HFFc6 (cell line): ENCODE data around the gene SLC6A3. TPM values are rescaled to one million over a fixed set of nuclear protein-coding genes. Genes with fewer than 3 reads are reported as not detected.

Source experiments
- DNase-seq: peaks from one replicate; pipeline ENCODE4 v3.0.0-alpha.2; 2018
- H3K27ac Mint-ChIP-seq: 2 replicates; pipeline ENCODE4 v1.8.0; 2020; ENCODE audit warnings: mild to moderate bottlenecking, mixed read lengths
- H3K27me3 Mint-ChIP-seq: 2 replicates; pipeline ENCODE4 v1.8.0; 2021; ENCODE audit warnings: mild to moderate bottlenecking, moderate library complexity, mixed read lengths; ENCODE audit not compliant: insufficient read depth
- H3K36me3 Mint-ChIP-seq: 2 replicates; pipeline ENCODE4 v1.8.0; 2021; ENCODE audit warnings: low read depth, mixed read lengths
- H3K4me1 Mint-ChIP-seq: 2 replicates; pipeline ENCODE4 v1.8.0; 2020; ENCODE audit warnings: low read depth, mixed read lengths
- H3K4me3 Mint-ChIP-seq: 2 replicates; pipeline ENCODE4 v1.8.0; 2020; ENCODE audit warnings: mild to moderate bottlenecking, moderate library complexity, mixed read lengths
- H3K9me3 Mint-ChIP-seq: 2 replicates; pipeline ENCODE4 v1.8.0; 2020; ENCODE audit warnings: mild to moderate bottlenecking, mixed read lengths
- CTCF ChIP-seq: fragments of 200-600 bp; sonication (generic); IDR thresholded peaks from 2 replicates; pipeline ENCODE4 v1.5.0; 2021; ENCODE audit warnings: antibody characterized with exemption, mild to moderate bottlenecking
- total RNA-seq, 6 experiments: library from RNA; stranded (reverse); fragmentation: NEBNext Ultra II Directional; extraction: Animal tissue kit (Norgen Biotek cat#: 25700); gene quantifications; 2 replicates in 1 of 6; 3 replicates in 5 of 6; pipeline ENCODE4 v1.2.3, GENCODE V29; 2021

SLC6A3 gene
- total RNA-seq, 6 experiments from 2014 or later: not detected

- no peak overlapping the region for H3K4me3 Mint-ChIP-seq
- DNase-seq: no peak
- peaks cover 9% of the 10 kb centered on the region for H3K4me1 Mint-ChIP-seq
- H3K27me3 Mint-ChIP-seq: peaks cover 3% of the 10 kb centered on the region; the same call in 1 of the 2 replicates
- no peak overlapping the region for H3K27ac Mint-ChIP-seq
- TF ChIP-seq CTCF: no peak
- peaks cover 9% of the 10 kb centered on the region for H3K36me3 Mint-ChIP-seq
- H3K9me3 Mint-ChIP-seq: no peaks in the 10 kb centered on the region
Measured at GRCh38 chr5:1483856-1484729, 38.9 kb upstream of the SLC6A3 start.

GRCh38 chr5:1483064-1483463 lies 37.8 kb upstream of the SLC6A3 start:
- DNase-seq: no peak
- peaks cover 3% of the 10 kb centered on the region; the same call in 1 of the 2 replicates for H3K27me3 Mint-ChIP-seq
- no peak overlapping the region for H3K27ac Mint-ChIP-seq
- TF ChIP-seq CTCF: no peak
- H3K36me3 Mint-ChIP-seq: peaks cover 9% of the 10 kb centered on the region; the same call in 1 of the 2 replicates
- no peaks in the 10 kb centered on the region for H3K9me3 Mint-ChIP-seq
- no peak overlapping the region for H3K4me3 Mint-ChIP-seq
- no peaks in the 10 kb centered on the region; the same call in 1 of the 2 replicates for H3K4me1 Mint-ChIP-seq

- no peak for TF ChIP-seq CTCF
- Mint-ChIP-seq H3K27ac (no peak overlapping the region), H3K36me3 (peaks cover 10% of the 10 kb centered on the region), H3K4me1 (no peaks in the 10 kb centered on the region), H3K27me3 (peaks cover 5% of the 10 kb centered on the region), H3K9me3 (no peaks in the 10 kb centered on the region), H3K4me3 (no peak overlapping the region)
- no peak for DNase-seq
Measured at GRCh38 chr5:1481959-1482331, 36.7 kb upstream of the SLC6A3 start.

- no peaks in the 10 kb centered on the region for H3K4me1 Mint-ChIP-seq
- peaks cover 5% of the 10 kb centered on the region for H3K27me3 Mint-ChIP-seq
- H3K4me3 Mint-ChIP-seq: no peak overlapping the region
- H3K9me3 Mint-ChIP-seq: no peaks in the 10 kb centered on the region
- TF ChIP-seq CTCF: no peak
- peaks cover 13% of the 10 kb centered on the region for H3K36me3 Mint-ChIP-seq
- DNase-seq: no peak
- H3K27ac Mint-ChIP-seq: no peak overlapping the region
Measured at GRCh38 chr5:1481266-1481958, 36.2 kb upstream of the SLC6A3 start.

GRCh38 chr5:1480806-1481205 lies 35.6 kb upstream of the SLC6A3 start:
- TF ChIP-seq CTCF: no peak
- H3K4me1 Mint-ChIP-seq: no peaks in the 10 kb centered on the region
- no peaks in the 10 kb centered on the region for H3K9me3 Mint-ChIP-seq
- H3K27ac Mint-ChIP-seq: no peak overlapping the region
- no peak overlapping the region for H3K4me3 Mint-ChIP-seq
- no peak for DNase-seq
- H3K36me3 Mint-ChIP-seq: peaks cover 13% of the 10 kb centered on the region
- peaks cover 5% of the 10 kb centered on the region for H3K27me3 Mint-ChIP-seq
